Effector memory CD4-positive, alpha-beta T cell (primary cell): ENCODE data around the gene FAAP100.
A peak's percentile ranks its signal among the peaks of the same experiment; 100 is the strongest.
"Not testable (repeated sequence)": the region's sequence is repeated elsewhere in the genome, so short reads cannot be mapped to it uniquely, and the experiment has no call there.

Experiments
- DNase-seq, 3 donors: peaks; one replicate each; pipeline ENCODE4 v3.0.0-alpha.2; 2020
- H3K27ac ChIP-seq: 2 replicates; pipeline ENCODE4 v1.7.0; 2013; ENCODE audit warnings: mild to moderate bottlenecking, low read length, moderate library complexity; ENCODE audit not compliant: insufficient read depth, poor library complexity, severe bottlenecking
- H3K27me3 ChIP-seq: replicated peaks from 2 replicates; pipeline ENCODE4 v1.7.0; 2013; ENCODE audit warnings: mild to moderate bottlenecking, low read length; ENCODE audit not compliant: insufficient read depth, control insufficient read depth, poor library complexity, severe bottlenecking
- H3K36me3 ChIP-seq: 2 replicates; pipeline ENCODE4 v1.7.0; 2013; ENCODE audit warnings: mild to moderate bottlenecking, low read length, moderate library complexity; ENCODE audit not compliant: control insufficient read depth, insufficient read depth
- H3K4me1 ChIP-seq: 2 replicates; pipeline ENCODE4 v1.7.0; 2013; ENCODE audit warnings: low read length, mild to moderate bottlenecking; ENCODE audit not compliant: control insufficient read depth, insufficient read depth, poor library complexity, severe bottlenecking
- H3K4me3 ChIP-seq: 2 replicates; pipeline ENCODE4 v1.7.0; 2013; ENCODE audit warnings: low read length, low read depth, mild to moderate bottlenecking; ENCODE audit not compliant: insufficient read depth, poor library complexity, severe bottlenecking
- H3K9me3 ChIP-seq: 2 replicates; pipeline ENCODE4 v1.7.0; 2013; ENCODE audit warnings: mild to moderate bottlenecking, low read length, moderate library complexity; ENCODE audit not compliant: control insufficient read depth
- total RNA-seq, 3 donors: gene quantifications; one replicate each; lab custom pipeline; 2026; lab: John Stamatoyannopoulos, UW

Gene FAAP100
- 52.2 to 56.9 (median 54.8) reads per million in 3 donors for total RNA-seq

- Histone ChIP-seq H3K4me3 (peak within 1 kb of the TSS; percentile 95), H3K27me3 (no peaks in the 10 kb centered on the region), H3K9me3 (no peaks in the 10 kb centered on the region), H3K36me3 (peaks cover 14% of the 10 kb centered on the region), H3K4me1 (peaks cover 18% of the 10 kb centered on the region), H3K27ac (peak within 1 kb of the TSS; percentile 76)
- peak; percentile 62 to 76 (median 69) for DNase-seq
These were observed at the start of gene FAAP100 for GRCh38 chr17:81552244-81553017. TSS of gene FAAP100 (minus strand) at chr17:81552353. CDS start at chr17:81552330, 23 bp downstream.

DNA sequence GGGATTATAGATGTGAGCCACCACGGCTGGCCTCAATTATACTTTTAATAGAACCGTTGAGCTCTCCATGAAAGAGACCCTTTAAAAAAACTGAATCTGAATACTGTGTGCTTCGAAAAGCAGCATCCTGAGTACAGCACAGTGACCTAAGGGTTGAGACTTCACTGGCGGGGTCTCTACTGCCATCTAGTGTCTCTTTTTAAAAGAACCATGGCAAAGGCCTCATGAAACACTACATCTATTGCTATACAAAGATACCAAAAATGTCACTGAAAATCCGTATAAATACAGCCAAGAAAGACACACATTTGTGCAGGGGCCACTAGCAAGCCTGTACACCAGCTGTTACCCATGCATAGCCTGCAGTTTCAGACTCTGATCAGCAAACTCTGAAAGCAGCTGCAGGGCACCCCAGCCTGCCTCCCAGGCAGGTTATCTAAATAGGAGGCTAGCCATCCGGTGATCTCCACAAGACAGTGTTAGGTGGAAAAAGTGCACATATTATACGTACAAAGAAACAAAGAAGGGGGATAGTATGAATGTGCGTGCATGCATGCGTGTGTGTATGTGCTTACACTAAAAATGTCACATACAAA, 49.5 kb upstream of the FAAP100 start:
- Histone ChIP-seq H3K36me3 (peaks cover 54% of the 10 kb centered on the region), H3K4me1 (no peaks in the 10 kb centered on the region), H3K9me3 (no peaks in the 10 kb centered on the region), H3K27ac (no peak overlapping the region), H3K4me3 (no peak overlapping the region), H3K27me3 (no peaks in the 10 kb centered on the region)
- DNase-seq, result peak in 2 of 3 donors; percentile 4 to 17

DNA sequence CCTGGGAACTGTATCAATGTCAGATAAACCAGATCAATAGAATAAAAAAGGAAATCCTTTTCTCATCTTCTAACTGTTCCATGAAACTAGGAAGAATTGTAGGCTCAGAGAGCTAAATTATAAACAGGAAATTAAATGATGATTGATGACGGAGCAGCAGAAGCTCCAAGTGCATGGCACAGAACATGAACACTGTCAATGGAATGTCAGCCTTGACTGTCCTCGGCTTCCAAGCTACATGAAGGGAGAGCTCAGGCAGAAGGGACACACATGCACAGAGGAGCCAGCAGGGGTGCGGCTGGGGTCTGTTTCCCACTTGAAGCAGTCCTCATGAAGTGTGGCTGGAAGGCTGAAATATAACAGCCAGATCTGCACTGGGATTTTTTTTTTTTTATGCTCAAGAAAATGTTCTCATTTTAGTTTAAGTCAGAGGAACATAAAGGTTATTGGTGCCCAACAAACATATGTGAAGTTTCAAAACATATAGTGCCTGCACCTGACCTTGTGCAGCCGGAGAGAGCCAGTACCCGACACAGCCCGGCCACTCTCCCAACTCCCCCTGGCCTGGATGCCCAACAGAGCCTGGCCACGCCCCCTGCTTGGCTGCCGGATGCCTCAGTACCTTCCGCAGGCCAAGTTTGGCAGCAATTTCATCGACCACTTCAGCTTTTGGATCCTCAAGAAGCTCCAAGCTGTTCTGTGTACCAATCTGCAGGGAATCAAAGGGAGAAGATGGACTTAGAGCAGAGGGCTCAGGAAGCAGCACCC, 47.8 kb upstream of the FAAP100 start:
- Histone ChIP-seq H3K4me3 (no peak overlapping the region), H3K4me1 (no peaks in the 10 kb centered on the region), H3K9me3 (no peaks in the 10 kb centered on the region), H3K27ac (no peak overlapping the region), H3K27me3 (no peaks in the 10 kb centered on the region), H3K36me3 (peaks cover 60% of the 10 kb centered on the region)
- no peak for DNase-seq

- H3K9me3 ChIP-seq, result no peaks in the 10 kb centered on the region
- DNase-seq, result no peak
- H3K27ac ChIP-seq, result no peak overlapping the region
- no peak overlapping the region for H3K4me3 ChIP-seq
- H3K4me1 ChIP-seq, result no peaks in the 10 kb centered on the region
- H3K27me3 ChIP-seq, result no peaks in the 10 kb centered on the region
- peaks cover 69% of the 10 kb centered on the region for H3K36me3 ChIP-seq
These were observed 41.1 kb upstream of the FAAP100 start for GRCh38 chr17:81593105-81593871.

DNA sequence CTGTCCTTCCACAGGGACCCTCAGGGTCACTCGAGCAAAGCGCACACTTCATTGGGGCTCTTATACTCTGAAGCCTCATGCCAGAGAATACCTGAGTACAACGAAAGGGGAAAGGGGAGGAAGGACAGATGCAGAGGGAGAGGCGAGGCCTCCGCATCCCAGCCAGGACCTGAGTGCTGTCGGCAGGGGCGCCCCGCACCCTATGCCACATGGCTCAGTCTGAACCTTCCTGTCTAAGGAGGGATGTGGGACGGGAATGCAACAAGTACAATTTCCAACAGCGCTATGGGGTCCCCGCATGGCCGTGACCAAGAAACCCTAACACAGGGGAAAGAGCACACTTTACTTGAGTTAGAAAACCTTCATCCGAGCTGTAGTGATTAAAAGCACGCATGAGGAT, 39.8 kb upstream of the FAAP100 start:
- Histone ChIP-seq H3K36me3 (peaks cover 69% of the 10 kb centered on the region), H3K4me3 (no peak overlapping the region), H3K9me3 (no peaks in the 10 kb centered on the region), H3K27ac (no peak overlapping the region), H3K27me3 (no peaks in the 10 kb centered on the region), H3K4me1 (no peaks in the 10 kb centered on the region)
- no peak for DNase-seq

DNA sequence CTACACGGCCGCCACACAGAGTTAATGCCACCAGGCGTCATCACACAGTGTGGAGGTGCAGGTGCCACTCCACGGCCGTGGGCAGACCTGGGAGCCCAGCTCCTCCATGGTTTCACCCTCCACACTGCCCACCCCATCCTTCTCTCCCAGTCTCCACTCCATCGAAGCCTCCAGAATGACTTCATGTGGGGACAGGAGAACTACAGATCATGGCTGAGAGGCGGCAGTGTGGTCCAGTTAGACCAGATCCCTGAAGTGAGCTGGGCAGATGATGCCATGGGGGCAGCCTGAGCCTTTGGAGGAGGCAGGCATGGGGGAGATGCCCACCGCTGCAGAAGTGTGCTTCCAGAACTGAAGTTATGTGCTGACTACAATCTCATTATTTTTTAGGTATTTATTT, 38.0 kb upstream of the FAAP100 start:
- no peaks in the 10 kb centered on the region for H3K27me3 ChIP-seq
- no peaks in the 10 kb centered on the region for H3K9me3 ChIP-seq
- H3K4me3 ChIP-seq, result no peak overlapping the region
- no peak overlapping the region for H3K27ac ChIP-seq
- H3K36me3 ChIP-seq, result peaks cover 68% of the 10 kb centered on the region
- DNase-seq, result no peak
- H3K4me1 ChIP-seq, result no peaks in the 10 kb centered on the region

- H3K4me3 ChIP-seq, result no peak overlapping the region
- no peaks in the 10 kb centered on the region for H3K4me1 ChIP-seq
- H3K9me3 ChIP-seq, result no peaks in the 10 kb centered on the region
- peaks cover 64% of the 10 kb centered on the region for H3K36me3 ChIP-seq
- DNase-seq, result no peak
- no peaks in the 10 kb centered on the region for H3K27me3 ChIP-seq
- H3K27ac ChIP-seq, result no peak overlapping the region
These were observed 37.5 kb upstream of the FAAP100 start for GRCh38 chr17:81589612-81590011.

GRCh38 chr17:81586096-81586495, 33.9 kb upstream of the FAAP100 start:
- H3K4me3 ChIP-seq, result no peak overlapping the region
- H3K27me3 ChIP-seq, result no peaks in the 10 kb centered on the region
- H3K4me1 ChIP-seq, result no peaks in the 10 kb centered on the region
- no peak for DNase-seq
- H3K9me3 ChIP-seq, result no peaks in the 10 kb centered on the region
- H3K27ac ChIP-seq, result no peak overlapping the region
- peaks cover 68% of the 10 kb centered on the region for H3K36me3 ChIP-seq

DNA sequence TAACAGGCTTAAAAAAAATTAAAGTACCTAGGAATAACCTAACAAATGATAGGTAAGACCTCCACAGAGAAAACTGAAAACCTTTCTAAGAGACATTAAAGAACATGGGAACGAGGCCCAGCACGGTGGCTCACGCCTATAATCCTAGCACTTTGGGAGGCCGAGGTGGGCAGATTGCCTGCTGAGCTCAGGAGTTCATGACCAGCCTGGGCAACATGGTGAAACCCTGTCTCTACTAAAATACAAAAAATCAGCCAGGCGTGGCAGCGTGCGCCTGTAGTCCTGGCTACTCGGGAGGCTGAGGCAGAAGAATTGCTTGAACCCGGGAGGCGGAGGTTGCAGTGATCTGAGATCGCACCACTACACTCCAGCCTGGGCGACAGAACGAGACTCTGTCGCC, 32.6 kb upstream of the FAAP100 start:
- peaks cover 60% of the 10 kb centered on the region for H3K36me3 ChIP-seq

More for the DNA sequence above, 32.6 kb upstream of the FAAP100 start:
- not testable (repeated sequence) for H3K27me3 ChIP-seq, H3K9me3 ChIP-seq, H3K4me3 ChIP-seq, H3K27ac ChIP-seq, H3K4me1 ChIP-seq, DNase-seq
